NCI-H524 treated with DMSO at 0.1 percent for 48 hours (cell line): ENCODE data around the gene LRRD1.
"Not testable (repeated sequence)": the region's sequence is repeated elsewhere in the genome, so short reads cannot be mapped to it uniquely, and the experiment has no call there.

Experiments used
- DNase-seq: peaks from one replicate; lab custom pipeline; 2025; lab: John Stamatoyannopoulos, UW

LRRD1 gene

DNA sequence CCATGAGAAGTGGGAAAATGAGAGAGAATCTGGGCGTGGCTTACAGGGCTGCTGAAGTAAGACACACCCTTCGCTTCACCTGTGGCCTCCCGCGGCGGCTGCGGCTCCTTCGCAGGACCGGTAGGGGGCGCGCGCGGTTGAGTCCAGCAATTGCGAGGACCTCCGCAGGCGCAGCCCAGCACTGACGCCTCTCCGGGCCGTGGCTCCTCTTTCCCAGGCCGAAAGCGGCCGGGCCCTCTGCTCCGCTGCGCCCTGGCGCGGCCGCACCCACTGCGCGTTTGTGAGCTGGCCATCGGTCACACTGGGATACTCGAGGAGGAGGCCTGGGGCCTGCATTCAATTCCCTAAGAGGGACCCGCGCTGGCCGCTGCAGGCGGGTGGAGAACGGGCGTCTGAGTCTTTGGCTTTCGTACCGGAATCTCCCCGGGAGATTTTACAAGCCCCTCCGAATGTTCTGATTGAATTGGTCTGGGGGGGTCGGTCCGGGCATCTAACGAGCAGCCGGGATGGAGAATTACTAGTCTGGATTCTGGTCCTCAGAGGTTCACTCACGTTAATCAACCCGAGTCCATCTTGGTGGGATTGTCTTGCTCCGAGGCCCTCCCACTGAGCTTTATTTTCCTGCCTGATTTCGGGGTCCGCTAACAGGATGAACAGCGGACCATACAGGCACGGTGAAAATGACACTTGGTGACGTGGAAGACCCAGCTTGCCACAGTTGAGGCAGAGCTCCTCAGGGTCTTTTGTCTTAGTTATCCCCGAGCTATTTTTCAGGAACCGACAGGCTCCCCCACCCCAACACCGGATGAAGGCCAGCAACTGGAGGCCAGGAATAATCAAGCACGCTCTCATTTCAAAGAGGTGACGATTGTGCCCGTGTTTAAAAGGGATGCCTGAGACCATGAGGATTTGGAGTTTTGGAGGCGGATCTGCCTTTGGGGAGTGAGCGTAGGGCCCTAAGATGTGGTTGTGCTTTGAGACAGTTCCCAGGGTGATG is at the start of gene LRRD1:
LRRD1 (minus strand) TSS at position 215 of the 997 bp plus-strand sequence. CDS start 13,940 bp downstream, outside the sequence.
- no peak for DNase-seq

DNA sequence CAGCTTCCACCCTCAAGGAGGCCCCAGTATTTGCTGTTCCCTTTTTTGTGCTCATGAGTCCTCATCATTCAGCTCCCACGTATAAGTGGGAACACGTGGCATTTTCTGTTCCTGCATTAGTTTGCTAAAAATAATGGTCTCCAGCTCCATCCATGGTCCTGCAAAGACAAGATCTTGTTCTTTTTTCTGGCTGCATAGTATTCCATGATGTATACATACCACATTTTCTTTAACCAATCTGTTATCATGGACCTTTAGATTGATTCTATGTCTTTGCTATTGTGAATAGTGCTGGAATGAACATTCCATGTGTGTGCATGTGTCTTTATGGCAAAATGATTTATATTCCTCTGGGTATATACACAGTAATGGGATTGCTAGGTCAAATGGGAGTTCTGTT is 49.8 kb upstream of the LRRD1 start:
- DNase-seq = no peak

- no peak for DNase-seq
Observed at GRCh38 chr7:92228100-92228499, 49.2 kb upstream of the LRRD1 start.

GRCh38 chr7:92226981-92227380 is 48.0 kb upstream of the LRRD1 start:
- DNase-seq = no peak

DNA sequence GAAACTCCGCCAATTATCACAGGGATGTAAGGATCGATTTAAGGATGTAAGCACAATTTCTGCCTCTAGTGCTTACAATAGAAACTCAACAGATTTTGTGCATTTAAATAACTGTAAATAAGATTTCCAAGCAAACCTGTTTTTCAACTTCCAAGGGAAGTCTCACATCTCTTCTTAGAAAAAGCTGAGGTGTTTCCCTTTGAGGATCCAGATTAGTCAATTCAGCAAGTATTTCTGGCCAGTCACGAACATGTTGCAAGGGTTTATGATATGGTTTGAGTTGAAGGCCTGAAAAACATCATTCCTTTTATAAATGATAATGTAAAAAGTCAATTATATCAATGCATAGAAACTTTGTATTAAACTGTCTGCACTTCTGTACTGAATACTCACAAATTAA is 42.8 kb upstream of the LRRD1 start:
- DNase-seq = no peak

GRCh38 chr7:92206672-92207071 is 27.7 kb upstream of the LRRD1 start:
- no peak for DNase-seq

- DNase-seq = no peak
Observed at GRCh38 chr7:92205987-92206386, 27.0 kb upstream of the LRRD1 start.

DNA sequence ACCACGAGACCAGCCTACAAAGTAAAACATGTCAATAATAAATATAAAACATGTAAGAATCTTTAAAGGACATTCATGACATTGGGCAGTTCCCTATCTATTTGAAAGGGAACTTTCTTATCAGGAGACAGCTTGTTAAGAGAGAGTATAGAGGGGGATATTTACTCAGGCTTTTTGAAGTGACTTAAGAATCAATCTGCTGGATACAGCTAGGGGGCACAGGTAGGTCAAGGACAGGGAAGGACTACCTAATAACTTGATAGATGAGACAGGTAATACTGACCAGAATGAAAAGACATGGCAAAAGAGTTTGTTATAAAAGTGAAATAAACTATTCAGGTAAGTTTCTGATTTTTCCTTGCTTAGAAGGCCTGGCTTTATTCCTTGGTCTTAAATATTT is 21.8 kb upstream of the LRRD1 start:
- no peak for DNase-seq

DNA sequence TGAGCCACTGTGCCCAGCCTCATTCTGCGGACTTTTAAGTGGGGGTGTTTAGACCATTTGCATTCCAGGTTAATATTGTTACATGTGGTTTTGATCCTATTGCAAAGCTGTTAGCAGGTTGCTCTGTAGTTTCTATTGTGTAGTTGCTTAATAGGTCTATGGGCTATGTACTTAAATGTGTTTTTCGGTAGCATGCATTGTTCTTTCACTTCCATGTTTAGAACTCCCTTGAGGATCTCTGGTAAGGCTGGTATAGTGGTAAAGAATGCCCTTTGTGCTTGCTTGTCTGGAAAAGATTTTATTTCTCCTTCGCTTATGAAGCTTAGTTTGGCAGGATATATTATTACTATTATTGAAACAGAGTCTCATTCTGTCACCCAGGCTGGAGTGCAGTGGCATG is 13.4 kb upstream of the LRRD1 start:
- no peak for DNase-seq

DNA sequence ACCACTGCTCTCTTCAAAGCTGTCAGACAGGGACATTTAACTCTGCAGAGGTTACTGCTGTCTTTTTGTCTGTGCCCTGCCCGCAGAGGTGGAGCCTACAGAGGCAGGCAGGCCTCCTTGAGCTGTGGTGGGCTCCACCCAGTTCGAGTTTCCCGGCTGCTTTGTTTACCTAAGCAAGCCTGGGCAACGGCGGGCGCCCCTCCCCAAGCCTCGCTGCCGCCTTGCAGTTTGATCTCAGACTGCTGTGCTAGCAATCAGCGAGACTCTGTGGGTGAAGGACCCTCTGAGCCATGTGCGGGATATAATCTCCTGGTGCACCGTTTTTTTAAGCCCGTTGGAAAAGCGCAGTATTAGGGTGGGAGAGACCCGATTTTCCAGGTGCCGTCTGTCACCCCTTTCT is 10.3 kb upstream of the LRRD1 start:
- DNase-seq = not testable (repeated sequence)

GRCh38 chr7:92184294-92184693 is 5.4 kb upstream of the LRRD1 start:
- DNase-seq = not testable (repeated sequence)

DNA sequence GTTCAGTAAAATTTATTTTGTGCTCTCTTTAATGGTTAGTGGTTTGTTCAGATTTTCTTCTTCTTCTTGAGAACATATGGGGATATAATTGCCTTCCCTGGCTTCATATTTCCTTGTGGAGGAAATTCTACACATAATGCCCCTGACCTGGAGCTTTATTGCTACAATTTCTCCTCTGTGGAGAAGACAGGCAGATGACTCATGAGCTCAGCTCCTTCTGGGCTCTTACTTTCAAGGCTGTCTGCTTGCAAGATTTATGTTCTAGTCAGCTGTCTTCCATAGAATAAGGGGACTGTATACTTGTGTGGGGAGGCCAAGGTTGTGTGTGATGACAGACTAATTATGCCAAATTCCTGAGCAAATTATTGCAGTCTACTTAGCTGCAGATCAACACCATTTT is 1.6 kb downstream of the LRRD1 start:
- DNase-seq = no peak

DNA sequence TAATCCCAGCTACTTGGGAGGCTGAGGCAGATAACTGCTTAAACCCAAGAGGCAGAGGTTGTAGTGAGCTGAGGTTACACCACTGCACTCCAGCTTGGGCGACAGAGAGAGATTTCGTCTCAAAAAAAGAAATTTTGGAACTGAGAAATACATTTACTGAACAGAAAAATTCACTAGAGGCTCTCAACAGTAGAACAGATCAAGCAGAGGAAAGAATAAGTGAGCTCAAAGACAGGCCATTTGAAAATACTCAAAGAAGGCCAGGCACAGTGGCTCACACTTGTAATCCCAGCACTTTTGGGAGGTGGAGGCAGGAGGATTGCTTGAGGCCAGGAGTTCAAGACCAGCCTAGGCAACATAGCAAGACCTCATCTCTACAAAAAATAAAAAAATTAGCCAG is 9.4 kb downstream of the LRRD1 start:
- DNase-seq = not testable (repeated sequence)

DNA sequence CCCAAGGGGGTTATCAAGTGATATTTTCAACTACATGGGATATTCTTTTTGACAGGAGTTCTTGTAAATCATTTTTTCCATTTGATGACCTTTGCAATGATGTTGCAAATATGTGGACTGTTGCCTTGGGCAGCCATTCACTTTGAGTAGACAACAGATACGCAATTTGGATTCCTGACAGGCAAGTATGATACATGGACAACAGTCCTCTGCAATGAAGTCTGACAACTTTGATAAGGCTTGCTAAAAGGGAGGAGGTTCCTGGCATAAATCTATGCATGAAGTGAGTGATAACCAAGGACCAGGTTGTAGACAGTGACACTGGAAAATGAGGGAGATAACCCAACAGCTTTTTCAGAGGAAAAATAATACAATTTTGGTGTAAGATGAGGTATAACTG is 17.7 kb downstream of the LRRD1 start:
- DNase-seq = no peak

- DNase-seq = no peak
Observed at GRCh38 chr7:92158660-92159575, 20.0 kb downstream of the LRRD1 start.

GRCh38 chr7:92156990-92157389 is 22.0 kb downstream of the LRRD1 start:
- no peak for DNase-seq

- no peak for DNase-seq
Observed at GRCh38 chr7:92155108-92155739, 23.7 kb downstream of the LRRD1 start.

DNA sequence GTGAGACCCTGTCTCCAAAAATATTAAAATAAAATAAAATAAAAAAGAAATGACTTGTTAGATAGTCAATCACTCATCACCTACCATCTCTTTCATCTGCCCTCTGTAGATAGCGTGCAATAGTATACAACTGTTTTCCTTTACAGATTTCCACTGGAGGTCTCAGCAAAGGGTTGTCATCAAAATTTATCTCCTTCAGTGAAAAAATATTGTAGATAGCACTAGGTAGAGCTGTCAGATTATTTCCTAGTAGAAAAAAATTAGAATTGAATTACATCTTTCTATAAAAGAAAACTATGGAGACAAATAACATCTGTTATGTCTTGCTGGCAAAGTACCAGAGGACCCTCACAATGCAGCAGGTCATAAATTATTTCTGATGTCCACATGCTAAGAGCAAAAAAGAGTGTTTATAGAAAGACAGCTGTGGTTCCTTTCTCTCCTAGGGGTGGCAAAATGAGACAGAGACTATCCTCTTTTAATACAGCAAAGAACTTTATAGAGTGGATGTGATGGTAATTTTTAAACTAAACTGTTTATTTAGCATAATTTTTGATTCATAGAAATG is 28.4 kb downstream of the LRRD1 start:
- no peak for DNase-seq

GRCh38 chr7:92149736-92150239 is 29.2 kb downstream of the LRRD1 start:
- no peak for DNase-seq

DNA sequence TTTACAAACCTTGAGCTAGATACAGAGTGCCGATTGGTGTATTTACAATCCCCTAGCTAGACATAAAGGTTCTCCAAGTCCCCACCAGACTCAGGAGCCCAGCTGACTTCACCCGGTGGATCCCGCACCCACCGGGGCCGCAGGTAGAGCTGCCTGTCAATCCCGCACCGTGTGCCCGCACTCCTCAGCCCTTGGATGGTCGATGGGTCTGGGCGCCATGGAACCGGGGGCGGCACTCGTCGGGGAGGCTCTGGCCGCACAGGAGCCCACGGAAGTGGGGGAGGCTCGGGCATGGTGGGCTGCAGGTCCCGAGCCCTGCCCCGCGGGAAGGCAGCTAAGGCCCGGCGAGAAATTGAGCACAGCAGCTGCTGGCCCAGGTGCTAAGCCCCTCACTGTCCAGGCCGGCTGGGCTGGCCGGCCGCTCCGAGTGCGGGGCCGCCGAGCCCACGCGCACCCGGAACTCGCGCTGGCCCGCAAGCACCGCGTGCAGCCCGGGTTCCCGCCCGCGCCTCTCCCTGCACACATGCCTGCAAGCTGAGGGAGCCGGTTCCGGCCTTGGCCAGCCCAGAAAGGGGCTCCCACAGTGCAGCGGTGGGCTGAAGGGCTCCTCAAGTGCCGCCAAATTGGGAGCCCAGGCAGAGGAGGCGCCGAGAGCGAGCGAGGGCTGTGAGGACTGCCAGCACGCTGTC is 35.6 kb downstream of the LRRD1 start:
- DNase-seq = not testable (repeated sequence)

GRCh38 chr7:92142791-92143190 is 36.2 kb downstream of the LRRD1 start:
- not testable (repeated sequence) for DNase-seq
